ENCODE measurements around the gene LAMA4. TPM values are rescaled to one million over a fixed set of nuclear protein-coding genes. Genes with fewer than 3 reads are reported as not detected.
A peak's percentile ranks its signal among the peaks of the same experiment; 100 is the strongest.

The LAMA4 gene
- total RNA-seq, 1 experiment from 2014 or later, result 1.1 TPM

GRCh38 chr6:112109262-112109661 is 145.1 kb downstream of the LAMA4 start:
- Mint-ChIP-seq H3K27me3 (ENCODE audit: low read depth) (no peaks in the 10 kb centered on the region), H3K27ac (0 out of 7 replicates have a peak overlapping the region, but pooled peaks of 1 of the 3 experiments have one; percentile 10), H3K36me3 (ENCODE audit: insufficient read depth in 1 of 3, low read depth in 3 of 3) (peaks cover 0 to 6% (median 2%) of the 10 kb centered on the region in 3 experiments; a peak in 3 of 7 replicates), H3K4me1 (no peaks in the 10 kb centered on the region), H3K9me3 (peaks cover 5 to 8% of the 10 kb centered on the region in 2 experiments; a peak in 4 of 5 replicates), H3K4me3 (no peak overlapping the region)
- Histone ChIP-seq H3K79me1 (ENCODE audit: insufficient read depth, low read depth, low read length, poor library complexity, severe bottlenecking) (no peaks in the 10 kb centered on the region), H2AFZ (ENCODE audit: low read length) (no peak overlapping the region), H3K27ac (ENCODE audit: insufficient read length, low read depth, low read length) (no peak overlapping the region), H2BK5ac (ENCODE audit: insufficient read length, low read length) (no peak overlapping the region), H4K5ac (ENCODE audit: insufficient read length, low read depth, low read length) (no peak overlapping the region), H2BK120ac (ENCODE audit: low read depth, low read length, poor library complexity, severe bottlenecking) (no peak overlapping the region), H3K9me3 (ENCODE audit: control insufficient read depth, low read depth, low read length) (no peaks in the 10 kb centered on the region), H2BK12ac (ENCODE audit: insufficient read length, low read depth, low read length) (no peak overlapping the region), H3K79me2 (ENCODE audit: insufficient read depth, low read length) (no peaks in the 10 kb centered on the region), H4K20me1 (ENCODE audit: control insufficient read depth, insufficient read depth, insufficient read length) (no peaks in the 10 kb centered on the region), H3K23me2 (ENCODE audit: insufficient read length, low read depth, low read length, poor library complexity, severe bottlenecking) (no peaks in the 10 kb centered on the region), H3K14ac (ENCODE audit: insufficient read depth, low read length) (no peak overlapping the region), H3K18ac (ENCODE audit: insufficient read length, low read depth, low read length) (no peak overlapping the region), H2BK20ac (ENCODE audit: low read depth, low read length, poor library complexity, severe bottlenecking) (no peak overlapping the region), H2BK15ac (ENCODE audit: low read depth, low read length) (no peak overlapping the region), H3K27me3 (ENCODE audit: insufficient read depth, low read length) (no peaks in the 10 kb centered on the region), H3K4me1 (ENCODE audit: insufficient read depth, low read length) (no peaks in the 10 kb centered on the region), H4K91ac (ENCODE audit: insufficient read length, low read depth, low read length) (no peak overlapping the region), H3K23ac (ENCODE audit: insufficient read length, low read depth, low read length) (no peak overlapping the region), H3K4me2 (ENCODE audit: insufficient read depth, insufficient read length, low read length) (no peak overlapping the region), H3T11ph (ENCODE audit: low read length) (no peak overlapping the region), H3K9ac (ENCODE audit: extremely low read depth, insufficient read length, low read length) (no peak overlapping the region), H4K8ac (replicated peaks; ENCODE audit: insufficient read length, low read depth, low read length) (no peak overlapping the region), H3K56ac (ENCODE audit: insufficient read length, low read depth, low read length) (no peak overlapping the region), H3K4ac (ENCODE audit: low read depth, low read length) (no peak overlapping the region), H2AK5ac (ENCODE audit: insufficient read length, low read length) (no peak overlapping the region)
- DNase-seq, result no peak
- no peak for TF ChIP-seq CTCF (conservative IDR thresholded peaks at IDR 0.05)
- WGBS (ENCODE audit: extremely low coverage, insufficient read length, low lambda C conversion rate), result no CpG with 5 or more reads among the region's 9 CpGs
